ENCODE results near the gene C12orf76. TPM values are rescaled to one million over a fixed set of nuclear protein-coding genes. Genes with fewer than 3 reads are reported as not detected.
A peak's percentile ranks its signal among the peaks of the same experiment; 100 is the strongest.

The C12orf76 gene
- total and polyA plus RNA-seq, 9 of the 15 experiments (the other 6 are each of a cell fraction or from before 2014, with no cell fraction given): 6.3 to 38.6 (median 12.3) TPM

DNA sequence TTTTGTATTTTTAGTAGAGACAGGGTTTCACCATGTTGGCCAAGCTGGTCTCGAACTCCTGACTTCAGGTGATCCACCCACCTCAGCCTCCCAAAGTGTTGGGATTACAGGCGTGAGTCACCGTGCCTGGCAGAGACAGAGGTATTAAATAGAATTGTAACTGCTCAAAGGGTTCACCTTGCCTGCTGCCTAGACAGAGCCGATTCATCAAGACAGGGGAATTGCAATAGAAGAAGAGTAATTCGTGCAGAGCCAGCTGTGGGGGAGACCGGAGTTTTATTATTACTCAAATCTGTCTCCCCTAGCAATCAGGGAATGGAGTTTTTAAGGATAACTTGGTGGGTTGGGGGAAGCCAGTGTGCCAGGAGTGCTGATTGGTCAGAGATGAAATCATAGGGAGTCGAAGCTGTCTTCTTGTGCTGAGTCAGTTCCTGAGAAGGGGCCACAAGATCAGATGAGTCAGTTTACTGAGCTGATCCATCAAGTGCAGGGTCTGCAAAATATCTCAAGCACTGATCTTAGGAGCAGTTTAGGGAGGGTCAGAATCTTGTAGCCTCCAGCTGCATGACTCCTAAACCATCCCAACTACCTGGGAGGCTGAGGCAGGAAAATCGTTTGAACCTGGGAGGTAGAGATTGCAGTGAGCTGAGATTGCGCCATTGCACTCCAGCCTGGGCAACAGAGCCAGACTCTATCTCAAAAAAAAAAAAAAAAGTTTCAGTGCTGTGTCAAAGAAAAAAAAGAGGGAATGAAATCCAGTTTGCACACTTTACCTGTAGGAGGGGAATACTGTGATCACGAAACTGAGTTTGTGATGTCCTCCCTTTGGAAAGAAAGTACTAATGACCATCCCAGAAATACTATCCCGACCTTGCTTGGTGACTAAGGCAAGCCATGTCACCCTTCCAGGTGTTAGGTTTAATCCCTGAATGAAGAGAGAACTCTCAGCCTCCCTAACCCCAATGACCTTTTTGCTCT, 7.3 kb upstream of the C12orf76 start (continued):
- TF ChIP-seq MTA1 (IDR thresholded peaks at IDR 0.05; ENCODE audit: borderline replicate concordance) (peak; percentile 58; the same call in 1 of the 2 replicates), CBFA2T3 (IDR thresholded peaks at IDR 0.05) (peak; percentile 76), CREM (IDR thresholded peaks at IDR 0.05; ENCODE audit: low read depth) (0 out of 2 replicates have a peak, but pooled peaks have one; percentile 5), NFYB (IDR thresholded peaks at IDR 0.05; ENCODE audit: extremely low read depth, insufficient read length) (peak; percentile 70), SMARCE1 (IDR thresholded peaks at IDR 0.05) (peak; percentile 95), EP400 (IDR thresholded peaks at IDR 0.05) (peak; percentile 29; the same call in 1 of the 2 replicates), LEF1 (IDR thresholded peaks at IDR 0.05) (peak; percentile 66; the same call in 1 of the 2 replicates), ARID1B (IDR thresholded peaks at IDR 0.05) (peak; percentile 87), BCOR (IDR thresholded peaks at IDR 0.05) (peak; percentile 91), DPF2 (IDR thresholded peaks at IDR 0.05) (peak; percentile 95), FOXP1 (CRISPR knock-in tag; IDR thresholded peaks at IDR 0.05) (0 out of 2 replicates have a peak, but pooled peaks have one; percentile 25), GATAD2A (IDR thresholded peaks at IDR 0.05) (peak; percentile 53; the same call in 1 of the 2 replicates)
- TF ChIP-seq, protein P1, sequence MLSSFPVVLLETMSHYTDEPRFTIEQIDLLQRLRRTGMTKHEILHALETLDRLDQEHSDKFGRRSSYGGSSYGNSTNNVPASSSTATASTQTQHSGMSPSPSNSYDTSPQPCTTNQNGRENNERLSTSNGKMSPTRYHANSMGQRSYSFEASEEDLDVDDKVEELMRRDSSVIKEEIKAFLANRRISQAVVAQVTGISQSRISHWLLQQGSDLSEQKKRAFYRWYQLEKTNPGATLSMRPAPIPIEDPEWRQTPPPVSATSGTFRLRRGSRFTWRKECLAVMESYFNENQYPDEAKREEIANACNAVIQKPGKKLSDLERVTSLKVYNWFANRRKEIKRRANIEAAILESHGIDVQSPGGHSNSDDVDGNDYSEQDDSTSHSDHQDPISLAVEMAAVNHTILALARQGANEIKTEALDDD (IDR thresholded peaks at IDR 0.05): peak; percentile 3; the same call in 1 of the 2 replicates
- TF ChIP-seq, protein P2, sequence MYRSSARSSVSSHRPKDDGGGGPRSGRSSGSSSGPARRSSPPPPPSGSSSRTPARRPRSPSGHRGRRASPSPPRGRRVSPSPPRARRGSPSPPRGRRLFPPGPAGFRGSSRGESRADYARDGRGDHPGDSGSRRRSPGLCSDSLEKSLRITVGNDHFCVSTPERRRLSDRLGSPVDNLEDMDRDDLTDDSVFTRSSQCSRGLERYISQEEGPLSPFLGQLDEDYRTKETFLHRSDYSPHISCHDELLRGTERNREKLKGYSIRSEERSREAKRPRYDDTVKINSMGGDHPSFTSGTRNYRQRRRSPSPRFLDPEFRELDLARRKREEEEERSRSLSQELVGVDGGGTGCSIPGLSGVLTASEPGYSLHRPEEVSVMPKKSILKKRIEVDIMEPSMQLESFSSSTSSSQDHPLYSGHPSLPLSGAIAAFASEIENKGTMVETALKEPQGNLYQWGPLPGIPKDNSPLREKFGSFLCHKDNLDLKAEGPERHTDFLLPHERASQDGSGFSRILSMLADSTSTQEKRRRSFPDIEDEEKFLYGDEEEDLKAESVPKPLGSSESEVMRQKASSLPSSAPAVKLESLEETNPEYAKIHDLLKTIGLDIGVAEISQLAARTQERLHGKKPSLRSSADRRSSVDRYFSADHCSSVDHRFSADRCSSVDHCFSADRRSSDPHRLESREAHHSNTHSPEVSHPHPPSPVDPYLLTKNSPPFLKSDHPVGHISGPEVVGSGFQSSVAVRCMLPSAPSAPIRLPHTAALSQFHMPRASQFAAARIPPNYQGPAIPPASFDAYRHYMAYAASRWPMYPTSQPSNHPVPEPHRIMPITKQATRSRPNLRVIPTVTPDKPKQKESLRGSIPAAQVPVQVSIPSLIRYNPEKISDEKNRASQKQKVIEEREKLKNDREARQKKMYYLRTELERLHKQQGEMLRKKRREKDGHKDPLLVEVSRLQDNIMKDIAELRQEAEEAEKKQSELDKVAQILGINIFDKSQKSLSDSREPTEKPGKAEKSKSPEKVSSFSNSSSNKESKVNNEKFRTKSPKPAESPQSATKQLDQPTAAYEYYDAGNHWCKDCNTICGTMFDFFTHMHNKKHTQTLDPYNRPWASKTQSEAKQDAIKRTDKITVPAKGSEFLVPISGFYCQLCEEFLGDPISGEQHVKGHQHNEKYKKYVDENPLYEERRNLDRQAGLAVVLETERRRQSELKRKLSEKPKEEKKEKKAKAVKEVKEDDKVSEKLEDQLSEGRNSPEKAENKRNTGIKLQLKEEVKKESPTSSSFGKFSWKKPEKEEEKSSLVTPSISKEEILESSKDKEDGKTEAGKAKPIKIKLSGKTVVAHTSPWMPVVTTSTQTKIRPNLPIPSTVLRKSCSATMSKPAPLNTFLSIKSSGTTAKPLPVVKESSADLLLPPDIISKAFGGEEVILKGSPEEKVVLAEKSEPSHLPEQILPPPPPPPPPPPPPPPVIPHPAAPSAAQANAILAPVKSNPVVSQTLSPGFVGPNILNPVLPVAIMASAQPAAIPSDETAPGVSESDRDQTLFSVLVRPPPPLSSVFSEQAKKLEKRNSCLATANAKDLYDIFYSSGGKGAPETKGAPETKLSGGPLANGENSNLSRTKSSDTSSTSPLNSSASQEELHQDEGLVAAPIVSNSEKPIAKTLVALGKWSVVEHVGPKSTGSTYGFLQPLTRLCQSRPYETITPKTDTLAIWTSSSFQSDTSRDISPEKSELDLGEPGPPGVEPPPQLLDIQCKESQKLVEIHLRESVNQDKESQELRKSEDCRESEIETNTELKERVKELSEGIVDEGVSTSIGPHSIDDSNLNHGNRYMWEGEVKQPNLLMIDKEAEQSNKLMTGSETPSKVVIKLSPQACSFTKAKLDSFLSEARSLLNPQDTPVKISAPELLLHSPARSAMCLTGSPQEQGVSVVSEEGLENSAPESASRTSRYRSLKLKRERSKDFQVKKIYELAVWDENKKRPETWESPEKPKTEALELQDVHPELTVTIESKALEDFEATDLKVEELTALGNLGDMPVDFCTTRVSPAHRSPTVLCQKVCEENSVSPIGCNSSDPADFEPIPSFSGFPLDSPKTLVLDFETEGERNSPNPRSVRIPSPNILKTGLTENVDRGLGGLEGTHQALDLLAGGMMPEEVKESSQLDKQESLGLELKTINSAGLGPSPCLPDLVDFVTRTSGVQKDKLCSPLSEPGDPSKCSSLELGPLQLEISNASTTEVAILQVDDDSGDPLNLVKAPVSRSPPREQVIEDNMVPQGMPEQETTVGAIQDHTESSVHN (IDR thresholded peaks at IDR 0.05; ENCODE audit: borderline replicate concordance in 1 of 2, low read depth in 1 of 2): peak in 1 of 2 experiments; percentile 49; a peak in 1 of 4 replicates
- TF ChIP-seq, protein P3, sequence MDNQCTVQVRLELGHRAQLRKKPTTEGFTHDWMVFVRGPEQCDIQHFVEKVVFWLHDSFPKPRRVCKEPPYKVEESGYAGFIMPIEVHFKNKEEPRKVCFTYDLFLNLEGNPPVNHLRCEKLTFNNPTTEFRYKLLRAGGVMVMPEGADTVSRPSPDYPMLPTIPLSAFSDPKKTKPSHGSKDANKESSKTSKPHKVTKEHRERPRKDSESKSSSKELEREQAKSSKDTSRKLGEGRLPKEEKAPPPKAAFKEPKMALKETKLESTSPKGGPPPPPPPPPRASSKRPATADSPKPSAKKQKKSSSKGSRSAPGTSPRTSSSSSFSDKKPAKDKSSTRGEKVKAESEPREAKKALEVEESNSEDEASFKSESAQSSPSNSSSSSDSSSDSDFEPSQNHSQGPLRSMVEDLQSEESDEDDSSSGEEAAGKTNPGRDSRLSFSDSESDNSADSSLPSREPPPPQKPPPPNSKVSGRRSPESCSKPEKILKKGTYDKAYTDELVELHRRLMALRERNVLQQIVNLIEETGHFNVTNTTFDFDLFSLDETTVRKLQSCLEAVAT (IDR thresholded peaks at IDR 0.05): 0 out of 4 replicates have a peak, but pooled peaks of 1 of the 2 experiments have one; percentile 9
- TF ChIP-seq, protein P4, sequence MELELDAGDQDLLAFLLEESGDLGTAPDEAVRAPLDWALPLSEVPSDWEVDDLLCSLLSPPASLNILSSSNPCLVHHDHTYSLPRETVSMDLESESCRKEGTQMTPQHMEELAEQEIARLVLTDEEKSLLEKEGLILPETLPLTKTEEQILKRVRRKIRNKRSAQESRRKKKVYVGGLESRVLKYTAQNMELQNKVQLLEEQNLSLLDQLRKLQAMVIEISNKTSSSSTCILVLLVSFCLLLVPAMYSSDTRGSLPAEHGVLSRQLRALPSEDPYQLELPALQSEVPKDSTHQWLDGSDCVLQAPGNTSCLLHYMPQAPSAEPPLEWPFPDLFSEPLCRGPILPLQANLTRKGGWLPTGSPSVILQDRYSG (tag; conservative IDR thresholded peaks at IDR 0.05; ENCODE audit: low read depth): 0 out of 2 replicates have a peak, but pooled peaks have one; percentile 27

All from K562 (cell line).